GM19239 (cell line): Measurements from ENCODE around the gene EIF4EBP3.
"Not testable (repeated sequence)": the region's sequence is repeated elsewhere in the genome, so short reads cannot be mapped to it uniquely, and the experiment has no call there.

Experiments used
- DNase-seq: peaks from one replicate; pipeline ENCODE4 v3.0.0; 2011; ENCODE audit warnings: low spot score; ENCODE audit not compliant: insufficient read length
- FAIRE-seq: peaks from 2 replicates; lab custom pipeline; 2011; peaks lifted over from hg19 to GRCh38; lab: Jason Lieb, UNC

The EIF4EBP3 gene

DNA sequence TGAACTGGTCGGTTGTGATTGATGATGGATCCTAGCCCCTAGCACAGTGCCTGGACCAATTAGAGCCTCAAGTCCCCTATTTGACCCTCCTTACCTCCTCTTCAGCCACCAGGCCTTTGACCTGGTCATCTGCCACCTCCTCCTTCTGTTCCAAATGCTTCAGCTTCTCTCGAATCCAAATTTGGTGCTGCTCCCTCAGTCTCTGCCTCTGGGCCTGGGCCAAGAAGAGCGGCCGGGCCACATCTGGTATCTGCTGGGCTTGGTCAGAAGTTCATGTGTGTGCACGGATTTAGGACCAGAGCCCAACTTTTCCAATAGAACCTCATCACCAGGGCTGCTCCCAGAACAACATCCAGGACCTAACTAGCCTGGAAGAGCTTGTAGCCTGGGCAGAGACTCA lies 23.6 kb downstream of the EIF4EBP3 start:
- no peak for FAIRE-seq
- no peak for DNase-seq

DNA sequence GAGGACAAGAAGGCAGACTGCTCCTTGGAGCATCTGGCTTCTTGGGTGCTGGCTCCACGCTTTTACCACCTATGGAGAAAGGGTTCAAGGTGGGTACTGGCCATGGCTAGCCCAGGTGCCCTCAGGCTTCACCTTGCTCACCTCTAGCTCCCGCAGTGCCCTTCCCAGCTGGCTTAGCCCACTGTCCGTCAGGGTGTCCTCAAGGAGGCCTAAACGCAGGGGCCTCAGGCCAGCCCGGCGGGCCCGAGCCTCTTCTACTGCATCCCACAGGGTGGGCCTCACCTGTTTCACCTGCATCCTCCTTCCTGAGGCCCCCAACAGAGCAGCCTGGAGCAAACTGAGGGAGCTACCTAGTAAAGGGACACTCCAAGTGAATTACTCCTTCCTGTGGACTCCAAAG lies 26.2 kb downstream of the EIF4EBP3 start:
- FAIRE-seq (no peak), DNase-seq (no peak)

DNA sequence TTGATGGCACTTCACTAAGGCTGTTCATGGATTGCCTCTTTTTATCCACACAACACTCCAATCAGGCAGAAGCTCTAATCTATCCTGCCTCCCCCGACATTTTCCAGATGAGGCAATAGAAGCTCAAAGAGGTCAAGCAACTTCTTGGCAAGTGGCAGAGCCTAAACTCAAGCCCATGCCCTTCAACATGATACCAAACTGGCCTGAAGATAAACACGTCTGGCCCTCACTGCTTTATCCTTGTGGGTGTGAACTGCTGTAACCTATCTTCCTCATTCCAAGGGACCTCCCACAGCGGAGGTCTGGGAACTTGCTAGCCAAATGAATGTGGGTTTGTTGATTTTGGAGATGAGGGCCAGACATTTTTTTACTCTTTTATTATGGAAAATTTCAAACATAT lies 26.7 kb downstream of the EIF4EBP3 start:
- FAIRE-seq: no peak
- no peak for DNase-seq

DNA sequence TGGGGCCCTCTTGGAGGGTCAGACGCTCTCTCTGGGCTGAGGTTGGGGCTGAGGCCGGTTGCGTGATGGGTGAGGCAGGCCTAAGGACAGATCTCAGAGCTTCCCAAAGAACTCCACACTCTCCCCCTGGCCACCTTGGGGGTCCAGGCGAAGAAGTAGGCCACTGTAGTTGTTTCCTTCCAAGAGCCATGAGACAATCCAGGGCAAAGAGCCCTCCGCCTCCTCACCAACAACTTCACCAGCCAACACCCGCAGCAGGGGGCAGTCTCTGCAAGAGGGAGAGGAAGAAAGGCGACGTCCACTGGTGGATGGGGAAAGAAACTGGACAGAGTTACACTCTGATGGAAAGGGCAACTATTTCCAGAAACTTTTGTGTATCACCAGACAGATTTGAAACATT lies 27.8 kb downstream of the EIF4EBP3 start:
- DNase-seq: no peak
- FAIRE-seq: no peak

DNA sequence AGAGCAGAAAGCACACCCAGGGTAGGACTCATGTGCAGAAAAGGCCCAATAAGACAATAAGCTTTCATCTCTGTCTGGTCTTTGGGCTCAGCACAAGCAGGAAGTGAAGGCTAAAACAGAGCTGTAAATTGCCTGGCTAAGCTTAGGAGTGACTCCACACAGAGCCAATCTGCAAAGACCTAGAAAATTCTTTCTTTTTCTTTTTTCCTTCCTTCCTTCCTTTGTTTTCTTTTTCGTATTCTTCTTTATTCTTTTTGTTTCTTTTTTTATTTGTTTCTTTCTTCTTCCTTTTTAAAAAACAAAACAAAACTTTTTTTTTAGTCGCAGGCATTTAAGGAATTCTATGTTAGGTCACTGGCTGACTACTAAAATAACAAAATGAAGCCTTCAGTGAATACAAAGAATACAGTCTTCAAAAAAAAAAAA lies 29.3 kb downstream of the EIF4EBP3 start:
- DNase-seq (no peak), FAIRE-seq (no peak)

DNA sequence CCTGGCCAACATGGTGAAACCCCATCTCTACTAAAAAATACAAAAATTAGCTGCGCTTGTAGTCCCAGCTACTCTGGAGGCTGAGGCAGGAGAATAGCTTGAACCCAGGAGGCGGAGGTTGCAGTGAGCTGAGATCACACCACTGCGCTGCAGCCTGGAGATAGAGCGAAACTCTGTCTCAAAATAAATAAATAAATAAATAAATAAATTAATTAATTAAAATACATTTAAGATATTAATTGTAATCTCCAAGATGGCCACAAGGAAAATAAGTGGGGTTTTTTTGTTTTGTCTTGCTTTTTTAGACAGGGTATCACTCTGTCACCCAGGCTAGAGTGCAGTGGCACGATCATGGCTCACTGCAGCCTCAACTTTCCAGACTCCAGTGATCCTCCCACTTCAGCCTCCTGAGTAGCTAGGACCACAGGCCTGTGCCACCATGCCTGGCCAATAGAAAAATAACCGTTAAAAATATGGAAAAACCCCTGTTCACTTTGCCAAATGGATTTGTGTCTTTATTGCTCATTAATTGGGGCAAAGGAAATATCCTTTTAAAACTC lies 31.8 kb downstream of the EIF4EBP3 start:
- not testable (repeated sequence) for DNase-seq, FAIRE-seq

DNA sequence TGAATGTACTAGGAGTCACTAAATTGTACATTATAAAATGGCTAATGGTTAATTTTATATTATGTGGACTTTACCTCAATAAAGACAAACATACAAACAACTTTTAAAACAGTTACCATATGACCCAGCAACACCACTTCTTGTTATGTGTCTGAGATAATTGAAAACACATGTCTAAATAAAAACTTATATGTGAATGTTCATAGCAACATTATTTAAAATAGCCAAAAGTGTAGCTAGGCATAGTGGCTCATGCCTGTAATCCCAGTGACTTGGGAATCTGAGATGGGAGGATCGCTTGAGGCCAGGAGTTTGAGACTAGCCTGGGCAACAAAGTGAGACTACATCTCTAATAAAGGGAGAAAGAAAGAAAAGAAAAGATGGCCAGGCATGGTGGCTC lies 40.0 kb downstream of the EIF4EBP3 start:
- DNase-seq: no peak
- no peak for FAIRE-seq

DNA sequence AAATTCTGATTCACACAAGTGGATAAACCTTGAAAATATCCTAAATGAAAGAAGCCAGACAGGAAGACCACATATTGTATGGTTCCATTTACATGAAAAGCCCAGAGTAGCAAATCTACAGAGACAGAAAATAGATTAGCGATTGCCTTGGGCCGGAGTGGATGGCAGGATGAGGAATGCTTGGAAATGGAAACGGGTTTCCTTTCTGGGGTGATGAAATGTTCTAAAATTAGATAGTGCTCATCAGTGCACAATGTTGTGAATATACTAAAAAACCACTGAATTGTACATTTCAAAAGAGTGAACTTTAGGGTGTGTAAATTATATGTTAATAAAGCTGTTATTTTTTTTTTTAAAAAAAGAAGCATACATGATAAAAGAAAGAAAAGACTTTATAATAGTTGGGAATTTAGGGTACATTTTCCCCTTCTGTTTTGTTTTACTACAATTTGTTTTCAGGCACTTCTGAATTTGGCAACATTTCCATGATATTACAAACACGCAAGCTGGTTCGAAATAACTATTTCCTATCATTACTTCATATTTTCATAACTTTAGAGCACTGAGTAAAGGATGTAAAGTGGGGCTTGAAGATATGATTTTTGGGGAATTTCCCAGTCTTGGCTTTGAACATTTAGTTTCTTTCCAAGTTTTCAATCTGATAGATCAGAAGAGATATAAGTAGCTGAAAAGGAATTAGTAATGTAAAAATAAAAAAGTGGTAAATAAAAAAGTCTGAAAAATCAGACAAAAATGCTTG lies 41.0 kb downstream of the EIF4EBP3 start:
- FAIRE-seq (no peak), DNase-seq (no peak)

DNA sequence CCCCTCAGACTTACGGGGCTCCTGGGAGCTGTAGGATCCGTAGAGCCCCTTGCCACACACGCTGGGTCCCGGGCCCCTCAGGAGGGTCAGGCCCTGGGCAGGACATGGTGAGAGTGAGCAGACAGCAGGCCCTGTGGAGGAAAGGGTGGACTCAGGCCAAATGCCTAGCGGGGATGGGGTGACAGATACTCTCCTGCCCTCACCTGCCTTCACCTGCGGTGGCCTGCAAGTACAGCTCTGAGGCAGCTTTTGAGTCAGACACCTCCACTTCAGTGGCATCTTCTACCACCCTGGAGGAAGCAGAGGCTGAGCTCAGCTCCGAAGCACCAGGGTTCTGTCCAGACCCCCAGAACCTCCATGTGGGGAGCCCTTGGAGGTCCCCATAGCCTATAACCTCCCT lies 43.4 kb downstream of the EIF4EBP3 start:
- DNase-seq (no peak), FAIRE-seq (no peak)

DNA sequence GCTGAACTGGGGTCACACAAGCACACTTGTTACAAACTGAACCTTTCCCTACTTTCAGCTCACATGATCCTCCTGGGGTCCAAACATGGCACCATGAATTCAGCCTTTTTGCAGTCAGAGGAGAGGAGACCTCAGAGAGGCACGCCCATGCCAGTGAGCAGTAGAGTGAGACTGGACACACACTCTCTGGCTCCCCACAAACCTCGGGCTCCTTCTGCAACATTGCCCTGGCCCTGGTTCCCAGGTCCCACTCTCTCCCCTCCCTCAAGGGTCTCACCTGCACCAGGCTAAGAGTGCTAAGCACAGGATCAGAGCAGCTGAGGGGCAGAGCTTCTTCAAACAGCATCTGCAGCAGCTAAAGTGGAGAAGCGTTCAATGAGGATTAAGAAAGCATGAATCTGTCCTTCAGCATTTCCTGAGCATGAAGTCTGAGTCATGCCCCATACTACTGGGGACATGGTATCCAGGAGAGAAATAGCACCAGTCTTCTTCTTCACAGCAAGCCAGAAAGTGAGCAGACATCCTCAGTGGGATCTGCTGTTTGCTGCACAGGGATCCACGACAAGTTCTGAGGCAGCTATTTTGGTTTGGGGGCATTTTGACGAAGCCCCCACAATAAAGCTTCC lies 44.4 kb downstream of the EIF4EBP3 start:
- FAIRE-seq (no peak), DNase-seq (no peak)

DNA sequence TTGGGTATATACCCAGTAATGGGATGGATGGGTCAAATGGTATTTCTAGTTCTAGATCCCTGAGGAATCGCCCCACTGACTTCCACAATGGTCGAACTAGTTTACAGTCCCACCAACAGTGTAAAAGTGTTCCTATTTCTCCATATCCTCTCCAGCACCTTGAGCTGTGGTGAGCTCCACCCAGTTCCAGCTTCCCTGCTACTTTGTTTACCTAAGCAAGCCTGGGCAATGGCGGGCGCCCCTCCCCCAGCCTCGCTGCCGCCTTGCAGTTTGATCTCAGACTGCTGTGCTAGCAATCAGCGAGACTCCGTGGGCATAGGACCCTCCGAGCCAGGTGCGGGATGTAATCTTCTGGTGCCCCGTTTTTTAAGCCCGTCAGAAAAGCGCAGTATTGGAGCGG lies 45.6 kb downstream of the EIF4EBP3 start:
- not testable (repeated sequence) for DNase-seq, FAIRE-seq

DNA sequence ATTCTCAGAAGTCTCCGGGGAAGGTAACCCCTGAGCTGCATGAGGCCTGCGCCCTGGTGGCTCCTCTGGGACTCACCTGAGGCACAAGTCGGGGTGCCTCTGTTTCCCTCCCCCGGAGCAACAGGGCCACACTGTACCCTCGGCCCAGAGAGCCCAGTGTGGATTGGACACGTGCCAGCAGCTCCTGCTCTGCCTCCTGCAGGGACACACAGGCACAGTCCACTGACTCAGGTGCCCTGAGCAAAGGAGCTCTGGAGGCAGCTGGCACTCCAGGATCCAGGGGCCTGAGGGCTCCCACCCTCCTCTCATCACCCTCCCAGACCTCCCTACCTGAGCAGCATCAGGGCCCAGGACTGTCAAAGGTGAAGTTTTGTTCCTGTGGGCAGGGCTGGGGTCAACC lies 46.7 kb downstream of the EIF4EBP3 start:
- DNase-seq: no peak
- no peak for FAIRE-seq

DNA sequence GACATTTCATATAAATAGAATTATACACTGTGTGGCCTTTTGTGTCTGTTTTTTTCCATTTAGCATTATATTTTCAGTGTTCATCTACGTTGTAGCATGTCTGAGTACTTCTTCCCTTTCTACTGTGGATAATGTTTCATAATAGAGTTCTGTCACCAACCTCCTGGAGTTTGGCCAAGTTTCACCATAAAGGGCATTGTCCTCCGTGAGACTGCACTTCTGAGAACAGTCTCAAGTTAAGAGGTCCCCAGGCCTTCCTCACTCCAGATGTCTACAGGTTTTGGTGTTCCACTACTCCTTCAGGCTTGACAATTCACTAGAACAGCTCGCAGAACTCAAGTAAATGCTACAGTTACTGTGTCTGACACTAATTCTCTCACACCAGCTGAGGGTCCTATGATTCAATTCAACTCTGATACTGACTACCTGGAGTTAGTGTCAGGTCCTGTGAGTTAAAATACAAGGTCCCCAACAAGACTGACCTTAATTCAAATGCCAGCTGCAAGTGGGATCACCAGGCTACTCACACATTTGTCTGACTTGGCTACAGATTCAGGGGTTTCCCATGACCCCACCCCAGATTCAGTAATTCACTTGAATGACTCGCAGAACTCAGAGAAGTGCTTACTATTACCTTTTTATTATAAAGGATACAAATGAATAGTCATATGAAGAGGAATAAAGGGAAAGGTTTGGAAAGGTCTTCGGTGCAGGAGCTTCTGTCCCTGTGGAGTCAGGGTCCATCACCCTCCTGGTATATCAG lies 48.3 kb downstream of the EIF4EBP3 start:
- no peak for DNase-seq
- FAIRE-seq: no peak

DNA sequence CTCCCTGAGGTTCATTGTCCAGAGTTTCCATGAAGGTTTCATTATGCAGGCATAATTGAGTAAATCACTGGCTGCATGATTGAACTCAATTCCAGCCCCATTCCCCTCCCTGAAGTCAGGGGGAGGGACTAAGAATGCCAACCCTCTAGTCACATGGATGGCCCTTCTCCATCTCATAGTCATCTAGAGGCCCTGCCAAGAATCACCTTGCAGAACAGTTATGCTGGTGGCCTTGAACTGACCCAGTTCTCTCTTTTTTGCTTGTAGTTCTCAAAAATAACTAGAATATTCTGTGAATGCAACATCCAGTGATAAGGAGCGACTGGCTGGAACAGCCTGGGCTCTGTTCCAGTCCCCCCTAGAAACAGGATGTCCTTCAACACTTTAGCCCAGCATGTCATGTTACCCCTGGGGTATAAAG lies 48.9 kb downstream of the EIF4EBP3 start:
- DNase-seq (no peak), FAIRE-seq (no peak)

DNA sequence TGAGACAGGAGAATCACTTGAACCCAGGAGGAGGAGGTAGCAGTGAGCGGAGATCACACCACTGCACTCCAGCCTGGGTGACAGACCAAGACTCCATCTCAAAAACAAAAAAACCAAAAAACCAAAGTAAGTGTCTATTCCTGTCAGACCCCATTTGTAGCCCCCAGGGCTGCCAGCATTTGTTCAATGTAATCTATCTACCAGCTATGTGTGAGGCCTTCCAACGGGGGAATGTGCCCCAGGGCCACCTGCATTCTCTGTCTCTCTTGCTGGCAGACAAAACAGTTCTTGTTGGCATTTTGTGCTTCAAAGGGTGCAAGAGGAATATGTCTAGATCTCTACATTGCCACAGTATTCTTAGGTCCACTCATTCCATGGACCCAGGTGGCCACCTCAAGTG lies 51.4 kb downstream of the EIF4EBP3 start:
- no peak for FAIRE-seq

More for the DNA sequence above, 51.4 kb downstream of the EIF4EBP3 start:
- no peak for DNase-seq
